ENCODE data around the gene EFCAB6.
"Not testable (repeated sequence)": the region's sequence is repeated elsewhere in the genome, so short reads cannot be mapped to it uniquely, and the experiment has no call there.

Gene EFCAB6

GRCh38 chr22:43689356-43689755 lies 122.7 kb downstream of the EFCAB6 start:
- Histone ChIP-seq H3K4me1 (ENCODE audit: control insufficient read depth, insufficient read depth, low read length, poor library complexity, severe bottlenecking) (no peaks in the 10 kb centered on the region), H3K36me3 (ENCODE audit: control insufficient read depth, insufficient read depth, low read length) (no peaks in the 10 kb centered on the region), H3K4me3 (ENCODE audit: insufficient read depth, low read depth, low read length, poor library complexity, severe bottlenecking) (no peak overlapping the region), H3K27ac (ENCODE audit: insufficient read depth, low read length, poor library complexity, severe bottlenecking) (no peak overlapping the region), H3K27me3 (replicated peaks; ENCODE audit: control insufficient read depth, insufficient read depth, low read length, poor library complexity, severe bottlenecking) (peaks cover 3% of the 10 kb centered on the region), H3K9me3 (ENCODE audit: control insufficient read depth, low read length) (no peaks in the 10 kb centered on the region)
- DNase-seq = no peak

GRCh38 chr22:43682851-43683250 lies 129.3 kb downstream of the EFCAB6 start:
- no peak overlapping the region for H3K27ac ChIP-seq (ENCODE audit: insufficient read depth, low read length, poor library complexity, severe bottlenecking)
- H3K9me3 ChIP-seq (ENCODE audit: control insufficient read depth, low read length) = no peaks in the 10 kb centered on the region
- no peaks in the 10 kb centered on the region for H3K36me3 ChIP-seq (ENCODE audit: control insufficient read depth, insufficient read depth, low read length)
- no peak for DNase-seq
- no peaks in the 10 kb centered on the region for H3K4me1 ChIP-seq (ENCODE audit: control insufficient read depth, insufficient read depth, low read length, poor library complexity, severe bottlenecking)
- H3K4me3 ChIP-seq (ENCODE audit: insufficient read depth, low read depth, low read length, poor library complexity, severe bottlenecking) = no peak overlapping the region
- peaks cover 1% of the 10 kb centered on the region for H3K27me3 ChIP-seq (replicated peaks; ENCODE audit: control insufficient read depth, insufficient read depth, low read length, poor library complexity, severe bottlenecking)

- Histone ChIP-seq H3K36me3 (ENCODE audit: control insufficient read depth, insufficient read depth, low read length) (no peaks in the 10 kb centered on the region), H3K4me3 (ENCODE audit: insufficient read depth, low read depth, low read length, poor library complexity, severe bottlenecking) (no peak overlapping the region), H3K4me1 (ENCODE audit: control insufficient read depth, insufficient read depth, low read length, poor library complexity, severe bottlenecking) (no peaks in the 10 kb centered on the region), H3K27me3 (replicated peaks; ENCODE audit: control insufficient read depth, insufficient read depth, low read length, poor library complexity, severe bottlenecking) (no peaks in the 10 kb centered on the region), H3K9me3 (ENCODE audit: control insufficient read depth, low read length) (no peaks in the 10 kb centered on the region), H3K27ac (ENCODE audit: insufficient read depth, low read length, poor library complexity, severe bottlenecking) (no peak overlapping the region)
- no peak for DNase-seq
Observed at GRCh38 chr22:43681731-43682360, 130.3 kb downstream of the EFCAB6 start.

GRCh38 chr22:43670513-43670912 lies 141.6 kb downstream of the EFCAB6 start:
- Histone ChIP-seq H3K36me3 (ENCODE audit: control insufficient read depth, insufficient read depth, low read length) (no peaks in the 10 kb centered on the region), H3K9me3 (ENCODE audit: control insufficient read depth, low read length) (no peaks in the 10 kb centered on the region), H3K27me3 (replicated peaks; ENCODE audit: control insufficient read depth, insufficient read depth, low read length, poor library complexity, severe bottlenecking) (no peaks in the 10 kb centered on the region), H3K4me3 (ENCODE audit: insufficient read depth, low read depth, low read length, poor library complexity, severe bottlenecking) (no peak overlapping the region), H3K4me1 (ENCODE audit: control insufficient read depth, insufficient read depth, low read length, poor library complexity, severe bottlenecking) (no peaks in the 10 kb centered on the region), H3K27ac (ENCODE audit: insufficient read depth, low read length, poor library complexity, severe bottlenecking) (no peak overlapping the region)
- DNase-seq = no peak

- H3K9me3 ChIP-seq (ENCODE audit: control insufficient read depth, low read length) = no peaks in the 10 kb centered on the region
- no peaks in the 10 kb centered on the region for H3K4me1 ChIP-seq (ENCODE audit: control insufficient read depth, insufficient read depth, low read length, poor library complexity, severe bottlenecking)
- H3K36me3 ChIP-seq (ENCODE audit: control insufficient read depth, insufficient read depth, low read length) = no peaks in the 10 kb centered on the region
- H3K27ac ChIP-seq (ENCODE audit: insufficient read depth, low read length, poor library complexity, severe bottlenecking) = no peak overlapping the region
- no peak for DNase-seq
- H3K4me3 ChIP-seq (ENCODE audit: insufficient read depth, low read depth, low read length, poor library complexity, severe bottlenecking) = no peak overlapping the region
- no peaks in the 10 kb centered on the region for H3K27me3 ChIP-seq (replicated peaks; ENCODE audit: control insufficient read depth, insufficient read depth, low read length, poor library complexity, severe bottlenecking)
Observed at GRCh38 chr22:43669190-43669589, 142.9 kb downstream of the EFCAB6 start.

GRCh38 chr22:43667656-43668055 lies 144.4 kb downstream of the EFCAB6 start:
- Histone ChIP-seq H3K27me3 (replicated peaks; ENCODE audit: control insufficient read depth, insufficient read depth, low read length, poor library complexity, severe bottlenecking) (no peaks in the 10 kb centered on the region), H3K4me3 (ENCODE audit: insufficient read depth, low read depth, low read length, poor library complexity, severe bottlenecking) (no peak overlapping the region)
- DNase-seq = no peak

GRCh38 chr22:43666457-43666856 lies 145.6 kb downstream of the EFCAB6 start:
- Histone ChIP-seq H3K9me3 (ENCODE audit: control insufficient read depth, low read length) (no peaks in the 10 kb centered on the region), H3K4me1 (ENCODE audit: control insufficient read depth, insufficient read depth, low read length, poor library complexity, severe bottlenecking) (no peaks in the 10 kb centered on the region), H3K27ac (ENCODE audit: insufficient read depth, low read length, poor library complexity, severe bottlenecking) (no peak overlapping the region), H3K4me3 (ENCODE audit: insufficient read depth, low read depth, low read length, poor library complexity, severe bottlenecking) (no peak overlapping the region), H3K27me3 (replicated peaks; ENCODE audit: control insufficient read depth, insufficient read depth, low read length, poor library complexity, severe bottlenecking) (no peaks in the 10 kb centered on the region), H3K36me3 (ENCODE audit: control insufficient read depth, insufficient read depth, low read length) (no peaks in the 10 kb centered on the region)
- no peak for DNase-seq

More at GRCh38 chr22:43667656-43668055, 144.4 kb downstream of the EFCAB6 start:
- no peaks in the 10 kb centered on the region for H3K4me1 ChIP-seq (ENCODE audit: control insufficient read depth, insufficient read depth, low read length, poor library complexity, severe bottlenecking)
- H3K9me3 ChIP-seq (ENCODE audit: control insufficient read depth, low read length) = no peaks in the 10 kb centered on the region
- no peaks in the 10 kb centered on the region for H3K36me3 ChIP-seq (ENCODE audit: control insufficient read depth, insufficient read depth, low read length)
- no peak overlapping the region for H3K27ac ChIP-seq (ENCODE audit: insufficient read depth, low read length, poor library complexity, severe bottlenecking)

GRCh38 chr22:43658823-43659222 lies 153.3 kb downstream of the EFCAB6 start:
- H3K36me3 ChIP-seq (ENCODE audit: control insufficient read depth, insufficient read depth, low read length) = no peaks in the 10 kb centered on the region
- DNase-seq = no peak
- no peak overlapping the region for H3K4me3 ChIP-seq (ENCODE audit: insufficient read depth, low read depth, low read length, poor library complexity, severe bottlenecking)
- H3K27me3 ChIP-seq (replicated peaks; ENCODE audit: control insufficient read depth, insufficient read depth, low read length, poor library complexity, severe bottlenecking) = no peaks in the 10 kb centered on the region
- no peaks in the 10 kb centered on the region for H3K4me1 ChIP-seq (ENCODE audit: control insufficient read depth, insufficient read depth, low read length, poor library complexity, severe bottlenecking)
- H3K27ac ChIP-seq (ENCODE audit: insufficient read depth, low read length, poor library complexity, severe bottlenecking) = no peak overlapping the region
- no peaks in the 10 kb centered on the region for H3K9me3 ChIP-seq (ENCODE audit: control insufficient read depth, low read length)

- not testable (repeated sequence) for H3K27ac ChIP-seq (ENCODE audit: insufficient read depth, low read length, poor library complexity, severe bottlenecking); H3K9me3 ChIP-seq (ENCODE audit: control insufficient read depth, low read length); DNase-seq; H3K4me3 ChIP-seq (ENCODE audit: insufficient read depth, low read depth, low read length, poor library complexity, severe bottlenecking); H3K4me1 ChIP-seq (ENCODE audit: control insufficient read depth, insufficient read depth, low read length, poor library complexity, severe bottlenecking); H3K36me3 ChIP-seq (ENCODE audit: control insufficient read depth, insufficient read depth, low read length); H3K27me3 ChIP-seq (replicated peaks; ENCODE audit: control insufficient read depth, insufficient read depth, low read length, poor library complexity, severe bottlenecking)
Observed at GRCh38 chr22:43656581-43656980, 155.5 kb downstream of the EFCAB6 start.

- H3K36me3 ChIP-seq (ENCODE audit: control insufficient read depth, insufficient read depth, low read length) = no peaks in the 10 kb centered on the region
Observed at GRCh38 chr22:43654271-43654670, 157.8 kb downstream of the EFCAB6 start.

More at GRCh38 chr22:43654271-43654670, 157.8 kb downstream of the EFCAB6 start:
- H3K9me3 ChIP-seq (ENCODE audit: control insufficient read depth, low read length) = no peaks in the 10 kb centered on the region
- no peaks in the 10 kb centered on the region for H3K27me3 ChIP-seq (replicated peaks; ENCODE audit: control insufficient read depth, insufficient read depth, low read length, poor library complexity, severe bottlenecking)
- no peaks in the 10 kb centered on the region for H3K4me1 ChIP-seq (ENCODE audit: control insufficient read depth, insufficient read depth, low read length, poor library complexity, severe bottlenecking)
- no peak overlapping the region for H3K4me3 ChIP-seq (ENCODE audit: insufficient read depth, low read depth, low read length, poor library complexity, severe bottlenecking)
- no peak overlapping the region for H3K27ac ChIP-seq (ENCODE audit: insufficient read depth, low read length, poor library complexity, severe bottlenecking)
- no peak for DNase-seq

All from effector memory CD4-positive, alpha-beta T cell (primary cell).